ENCODE measurements around the gene ARHGAP20.

Gene ARHGAP20

DNA sequence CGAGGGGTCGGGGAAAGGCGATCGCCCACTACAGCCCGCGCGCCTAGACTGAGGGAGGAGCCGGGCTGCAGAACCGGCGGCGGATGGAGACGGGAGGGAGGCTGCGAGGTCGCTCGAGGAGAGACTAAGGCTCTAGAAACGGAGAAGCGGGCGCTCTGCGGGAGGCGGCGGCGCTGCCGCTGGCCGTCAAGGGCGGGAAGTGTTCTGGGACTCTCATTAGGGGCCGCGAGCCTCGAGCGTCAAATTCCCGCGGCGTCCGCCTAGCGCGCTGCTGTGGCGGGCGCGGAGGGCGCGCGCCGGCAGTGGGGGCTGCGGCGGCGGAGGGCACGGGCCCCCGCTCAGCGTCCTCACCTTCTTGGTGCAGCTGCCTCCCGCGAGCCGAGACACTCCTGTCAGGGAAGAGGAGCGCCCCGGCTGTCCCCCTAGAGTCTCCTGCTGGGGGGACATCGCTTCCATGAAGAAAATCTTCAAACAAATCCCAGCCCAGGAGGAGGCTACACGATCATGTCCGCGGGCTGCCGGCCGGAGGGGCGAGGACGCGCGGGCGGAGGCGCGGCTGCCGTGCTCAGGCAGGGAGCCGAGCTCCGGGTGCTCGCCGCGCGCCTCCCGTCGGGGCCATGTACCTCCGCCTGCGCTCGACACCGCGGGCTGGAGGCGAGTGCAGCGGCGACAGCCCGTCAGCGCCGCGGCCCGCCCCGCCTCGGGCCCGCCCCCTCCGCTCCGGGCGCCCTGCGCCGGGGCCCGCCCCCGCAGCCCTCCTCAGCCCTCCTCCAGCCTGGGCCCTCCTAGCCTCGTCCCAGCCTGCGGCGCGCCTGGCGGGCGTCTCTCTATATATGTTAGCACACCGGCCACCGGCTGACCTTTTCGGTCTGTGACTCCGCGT lies at the start of gene ARHGAP20:
Gene ARHGAP20, minus strand, starts transcription at position 662 of the 883 bp plus-strand sequence. Its CDS starts 206 bp downstream, at position 456.
- peak in 1 of 2 experiments; percentile 40 for DNase-seq (ENCODE audit: low read depth in 1 of 2, low spot score in 1 of 2)
- TF ChIP-seq JUND (IDR thresholded peaks at IDR 0.05; ENCODE audit: low read depth), result no peak
- in situ Hi-C loops (cut with HindIII; ENCODE audit: low pct_unique_long_range_greater_than_20kb, low sequenced_read_pairs), result no loop called here

DNA sequence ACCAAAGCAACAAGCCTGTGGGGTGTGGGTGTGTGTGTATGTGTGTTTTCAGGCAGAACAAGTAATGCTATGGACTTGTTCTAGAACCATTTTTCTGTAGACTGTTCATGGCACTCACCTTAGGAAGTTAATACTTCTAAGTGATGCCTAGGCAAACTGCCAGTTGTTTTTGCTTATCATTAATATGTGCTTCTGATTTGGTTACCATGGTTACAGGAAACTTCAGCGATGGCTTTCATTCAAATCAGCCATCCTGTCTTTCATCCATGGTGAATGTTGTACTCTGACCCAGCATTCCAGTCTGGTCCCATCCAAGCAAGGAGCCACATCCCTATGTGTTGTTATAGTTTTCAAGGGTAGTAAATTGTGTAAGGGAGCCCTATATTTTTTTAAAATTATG lies 49.8 kb upstream of the ARHGAP20 start:
- no peak for DNase-seq (ENCODE audit: low read depth in 1 of 2, low spot score in 1 of 2)
- TF ChIP-seq JUND (IDR thresholded peaks at IDR 0.05; ENCODE audit: low read depth), result no peak
- in situ Hi-C loops (cut with HindIII; ENCODE audit: low pct_unique_long_range_greater_than_20kb, low sequenced_read_pairs), result no loop called here

- no peak for DNase-seq (ENCODE audit: low read depth in 1 of 2, low spot score in 1 of 2)
- in situ Hi-C loops (cut with HindIII; ENCODE audit: low pct_unique_long_range_greater_than_20kb, low sequenced_read_pairs), result no loop called here
- no peak for TF ChIP-seq JUND (IDR thresholded peaks at IDR 0.05; ENCODE audit: low read depth)
These were observed 48.9 kb upstream of the ARHGAP20 start for GRCh38 chr11:110761131-110761530.

- in situ Hi-C loops (cut with HindIII; ENCODE audit: low pct_unique_long_range_greater_than_20kb, low sequenced_read_pairs), result no loop called here
- peak in 1 of 2 experiments; percentile 23 for DNase-seq (ENCODE audit: low read depth in 1 of 2, low spot score in 1 of 2)
- TF ChIP-seq JUND (IDR thresholded peaks at IDR 0.05; ENCODE audit: low read depth), result no peak
These were observed 47.7 kb upstream of the ARHGAP20 start for GRCh38 chr11:110759972-110760381.

- TF ChIP-seq JUND (IDR thresholded peaks at IDR 0.05; ENCODE audit: low read depth), result no peak
- in situ Hi-C loops (cut with HindIII; ENCODE audit: low pct_unique_long_range_greater_than_20kb, low sequenced_read_pairs), result no loop called here
- DNase-seq (ENCODE audit: low read depth in 1 of 2, low spot score in 1 of 2), result no peak
These were observed 45.9 kb upstream of the ARHGAP20 start for GRCh38 chr11:110757962-110758755.

DNA sequence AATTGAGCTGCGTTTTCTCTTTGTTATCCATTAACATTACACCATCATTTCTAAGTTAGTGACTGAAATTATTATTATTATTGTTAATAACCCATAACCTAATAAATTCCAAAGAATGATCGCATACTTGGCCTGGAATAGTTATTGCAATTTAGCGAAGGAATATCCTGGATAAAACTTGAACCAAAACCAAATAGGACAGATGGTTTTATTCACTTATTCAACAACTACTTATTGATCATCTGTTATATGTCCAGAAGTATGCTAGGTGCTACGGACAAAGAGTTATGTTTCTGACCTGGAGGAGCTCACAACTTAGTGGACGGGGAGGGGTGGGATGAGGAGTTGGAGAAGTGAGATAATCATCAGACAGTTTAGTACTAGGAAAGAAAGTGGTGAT lies 44.8 kb upstream of the ARHGAP20 start:
- no peak for TF ChIP-seq JUND (IDR thresholded peaks at IDR 0.05; ENCODE audit: low read depth)

DNA sequence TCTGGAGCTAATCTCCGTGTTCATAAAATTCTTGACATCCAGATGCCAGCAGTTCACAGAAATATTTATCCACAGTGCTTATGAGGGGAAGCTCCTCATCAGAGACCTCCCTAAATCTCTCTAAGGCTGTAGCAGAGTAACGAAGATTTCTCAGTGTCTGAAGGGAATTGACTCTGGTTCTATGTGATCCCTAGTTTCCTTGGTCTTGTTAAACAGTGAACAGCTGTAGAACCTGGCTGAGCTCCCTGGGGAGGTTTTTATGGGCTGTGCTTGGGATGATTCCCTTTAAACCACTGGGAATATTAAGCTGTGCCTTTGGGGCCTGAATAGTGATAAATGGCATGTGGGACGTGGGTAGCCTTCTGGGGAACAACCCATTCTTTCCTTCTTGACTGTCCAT lies 43.7 kb upstream of the ARHGAP20 start:
- TF ChIP-seq JUND (IDR thresholded peaks at IDR 0.05; ENCODE audit: low read depth), result no peak
- in situ Hi-C loops (cut with HindIII; ENCODE audit: low pct_unique_long_range_greater_than_20kb, low sequenced_read_pairs), result no loop called here
- no peak for DNase-seq (ENCODE audit: low read depth in 1 of 2, low spot score in 1 of 2)

More for the DNA sequence above, 44.8 kb upstream of the ARHGAP20 start:
- in situ Hi-C loops (cut with HindIII; ENCODE audit: low pct_unique_long_range_greater_than_20kb, low sequenced_read_pairs), result no loop called here
- no peak for DNase-seq (ENCODE audit: low read depth in 1 of 2, low spot score in 1 of 2)

GRCh38 chr11:110752890-110753289 lies 40.7 kb upstream of the ARHGAP20 start:
- in situ Hi-C loops (cut with HindIII; ENCODE audit: low pct_unique_long_range_greater_than_20kb, low sequenced_read_pairs), result no loop called here
- DNase-seq (ENCODE audit: low read depth in 1 of 2, low spot score in 1 of 2), result no peak
- TF ChIP-seq JUND (IDR thresholded peaks at IDR 0.05; ENCODE audit: low read depth), result no peak

DNA sequence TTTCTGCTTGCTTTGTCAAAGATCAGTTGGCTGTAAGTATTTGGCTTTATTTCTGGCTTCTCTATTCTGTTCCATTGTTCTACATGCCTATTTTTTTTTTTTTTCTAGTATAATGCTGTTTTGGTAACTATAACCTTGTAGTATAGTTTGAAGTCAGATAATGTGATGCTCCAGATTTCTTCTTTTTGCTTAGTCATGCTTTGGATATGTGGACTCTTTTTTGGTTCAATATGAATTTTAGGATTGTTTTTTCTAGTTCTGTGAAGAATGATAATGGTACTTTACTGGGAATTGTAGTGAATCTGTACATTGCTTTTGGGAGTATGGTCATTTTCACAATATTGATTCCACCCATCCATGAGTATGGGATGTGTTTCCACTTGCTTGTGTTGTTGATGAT lies 37.9 kb upstream of the ARHGAP20 start:
- TF ChIP-seq JUND (IDR thresholded peaks at IDR 0.05; ENCODE audit: low read depth), result no peak
- in situ Hi-C loops (cut with HindIII; ENCODE audit: low pct_unique_long_range_greater_than_20kb, low sequenced_read_pairs), result no loop called here
- DNase-seq (ENCODE audit: low read depth in 1 of 2, low spot score in 1 of 2), result no peak

- TF ChIP-seq JUND (IDR thresholded peaks at IDR 0.05; ENCODE audit: low read depth), result no peak
- in situ Hi-C loops (cut with HindIII; ENCODE audit: low pct_unique_long_range_greater_than_20kb, low sequenced_read_pairs), result no loop called here
- DNase-seq (ENCODE audit: low read depth in 1 of 2, low spot score in 1 of 2), result no peak
These were observed 35.3 kb upstream of the ARHGAP20 start for GRCh38 chr11:110747531-110747930.

DNA sequence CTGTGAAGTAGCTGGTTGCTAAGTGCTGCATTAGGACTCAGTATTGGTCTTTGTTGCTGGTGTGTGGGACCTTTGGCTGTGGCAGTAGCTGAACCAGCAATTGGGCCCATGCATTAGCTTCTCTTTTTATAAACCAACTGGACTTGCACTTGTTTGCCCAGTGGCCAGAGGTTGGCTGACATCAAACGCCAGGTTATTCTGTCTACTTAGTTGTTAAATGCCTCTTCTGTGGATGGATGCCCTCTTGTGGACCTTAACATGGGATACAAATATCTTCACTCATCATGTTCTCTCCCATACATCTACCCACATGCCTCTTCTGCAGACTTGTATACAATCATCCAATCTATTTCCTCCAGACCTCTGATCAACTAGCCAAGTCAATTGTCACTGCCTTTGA lies 26.4 kb upstream of the ARHGAP20 start:
- peak in 1 of 2 experiments; percentile 26 for DNase-seq (ENCODE audit: low read depth in 1 of 2, low spot score in 1 of 2)
- in situ Hi-C loops (cut with HindIII; ENCODE audit: low pct_unique_long_range_greater_than_20kb, low sequenced_read_pairs), result no loop called here
- no peak for TF ChIP-seq JUND (IDR thresholded peaks at IDR 0.05; ENCODE audit: low read depth)

GRCh38 chr11:110737593-110737992 lies 25.4 kb upstream of the ARHGAP20 start:
- in situ Hi-C loops (cut with HindIII; ENCODE audit: low pct_unique_long_range_greater_than_20kb, low sequenced_read_pairs), result no loop called here
- DNase-seq (ENCODE audit: low read depth in 1 of 2, low spot score in 1 of 2), result no peak
- TF ChIP-seq JUND (IDR thresholded peaks at IDR 0.05; ENCODE audit: low read depth), result no peak

DNA sequence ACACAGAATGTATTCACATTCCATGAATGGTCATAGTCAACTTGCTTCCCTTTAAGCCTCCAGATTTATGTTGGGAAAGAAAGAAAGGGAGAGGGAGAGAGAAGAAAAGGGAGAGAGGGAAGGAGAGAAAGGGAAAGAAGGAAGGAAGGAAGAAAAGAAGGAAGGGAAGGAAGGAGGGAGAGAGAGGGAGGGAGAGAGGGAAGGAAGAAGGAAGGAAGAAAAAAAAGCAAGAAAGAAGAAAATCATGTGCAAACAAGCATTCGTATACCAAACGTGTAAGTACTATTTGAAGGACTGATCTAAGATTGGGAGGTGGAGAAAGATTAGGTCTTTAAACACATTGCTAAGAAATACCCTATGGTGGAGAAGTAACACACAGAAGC lies 23.9 kb upstream of the ARHGAP20 start:
- in situ Hi-C loops (cut with HindIII; ENCODE audit: low pct_unique_long_range_greater_than_20kb, low sequenced_read_pairs), result no loop called here
- no peak for DNase-seq (ENCODE audit: low read depth in 1 of 2, low spot score in 1 of 2)
- TF ChIP-seq JUND (IDR thresholded peaks at IDR 0.05; ENCODE audit: low read depth), result no peak

Data from T47D (cell line).